Caco-2 (cell line): ENCODE data around the gene CDC14A. TPM values are rescaled to one million over a fixed set of nuclear protein-coding genes. Genes with fewer than 3 reads are reported as not detected.

Experiments used
- BruUV-seq: library from RNA; stranded (reverse); fragments of 400-500 nt; replicated peaks from 2 replicates; lab custom pipeline; 2021; lab: Mats Ljungman, UMichigan
- CTCF ChIA-PET: fragments of 300-600 bp; sonication (Branson Sonifier 250); formaldehyde crosslinking; loops from one replicate; lab custom pipeline; 2022; ENCODE audit warnings: antibody characterized with exemption; lab: Charles Lee
- POLR2A ChIA-PET: fragments of 300-600 bp; sonication (Branson Sonifier 250); formaldehyde crosslinking; loops from one replicate; lab custom pipeline; 2022; ENCODE audit warnings: antibody characterized with exemption; lab: Charles Lee
- DNase-seq, 2 experiments: peaks; one replicate each; pipeline versions ENCODE4 v3.0.0 to v3.0.0-alpha.2; 2020 to 2022
- H3K27me3 ChIP-seq: replicated peaks from 2 replicates; pipeline ENCODE4 v1.6.0; 2011; ENCODE audit warnings: low read length; ENCODE audit not compliant: control insufficient read depth, insufficient read depth
- H3K36me3 ChIP-seq: 2 replicates; pipeline ENCODE4 v1.5.1; 2011; ENCODE audit warnings: low read length; ENCODE audit not compliant: control insufficient read depth, insufficient read depth
- H3K4me1 ChIP-seq: fragments of 250-450 bp; sonication (Bioruptor Pico); 2 replicates; pipeline ENCODE4 v1.5.1; 2020; ENCODE audit warnings: mild to moderate bottlenecking
- H3K4me3 ChIP-seq: 2 replicates; pipeline ENCODE4 v1.5.1; 2011; ENCODE audit warnings: low read depth, mild to moderate bottlenecking, control low read depth, low read length
- H3K9me3 ChIP-seq: fragments of 250-450 bp; sonication (Bioruptor Pico); 2 replicates; pipeline ENCODE4 v1.5.1; 2020; ENCODE audit warnings: mild to moderate bottlenecking, moderate library complexity
- H3K27ac Mint-ChIP-seq: one replicate; pipeline ENCODE4 v1.8.0; 2022; ENCODE audit warnings: mixed read lengths; ENCODE audit not compliant: unreplicated experiment
- H3K27me3 Mint-ChIP-seq: one replicate; pipeline ENCODE4 v1.8.0; 2022; ENCODE audit warnings: mixed read lengths; ENCODE audit not compliant: insufficient read depth, unreplicated experiment
- H3K36me3 Mint-ChIP-seq: one replicate; pipeline ENCODE4 v1.8.0; 2022; ENCODE audit warnings: mild to moderate bottlenecking, mixed read lengths; ENCODE audit not compliant: insufficient read depth, unreplicated experiment
- H3K4me1 Mint-ChIP-seq: one replicate; pipeline ENCODE4 v1.8.0; 2022; ENCODE audit warnings: low read depth, mixed read lengths; ENCODE audit not compliant: unreplicated experiment
- H3K4me3 Mint-ChIP-seq: one replicate; pipeline ENCODE4 v1.8.0; 2022; ENCODE audit warnings: mild to moderate bottlenecking, moderate library complexity, mixed read lengths; ENCODE audit not compliant: unreplicated experiment
- H3K9me3 Mint-ChIP-seq: one replicate; pipeline ENCODE4 v1.8.0; 2022; ENCODE audit warnings: mixed read lengths; ENCODE audit not compliant: unreplicated experiment
- CTCF ChIP-seq, 2 experiments: fragments of 200-600 bp in 1 of 2; IDR thresholded peaks; 1 replicate in 1 of 2; 2 replicates in 1 of 2; pipeline versions ENCODE4 v1.5.1 to v1.8.0; 2011 to 2022; ENCODE audit warnings: antibody characterized with exemption in 1 of 2, control low read depth in 1 of 2, inconsistent platforms in 1 of 2, low read depth in 1 of 2, low read length in 1 of 2, mild to moderate bottlenecking in 1 of 2, moderate library complexity in 1 of 2; ENCODE audit not compliant: insufficient read depth in 1 of 2, severe bottlenecking in 1 of 2, unreplicated experiment in 1 of 2
- intact Hi-C: fragments of 100-400 bp; cut with micrococcal nuclease; formaldehyde crosslinking; loops from one replicate; pipeline ENCODE4 v1.10.0; 2022; ENCODE audit not compliant: unreplicated experiment
- total RNA-seq: library from RNA; stranded (reverse); gene quantifications from 2 replicates; pipeline ENCODE4 v1.2.3, GENCODE V29; 2022

CDC14A gene
- total RNA-seq, 1 experiment from 2014 or later = 7.3 TPM

- Mint-ChIP-seq H3K4me1 (peaks cover 15% of the 10 kb centered on the region), H3K9me3 (no peaks in the 10 kb centered on the region), H3K27me3 (no peaks in the 10 kb centered on the region), H3K4me3 (no peak overlapping the region), H3K36me3 (peaks cover 8% of the 10 kb centered on the region), H3K27ac (no peak overlapping the region)
- ChIA-PET POLR2A (no interaction called here), CTCF (no interaction called here)
- Histone ChIP-seq H3K27me3 (no peaks in the 10 kb centered on the region), H3K9me3 (no peaks in the 10 kb centered on the region), H3K4me3 (no peak overlapping the region), H3K4me1 (no peaks in the 10 kb centered on the region), H3K36me3 (no peaks in the 10 kb centered on the region)
- BruUV-seq = no TSS peak
- no peak for DNase-seq
- intact Hi-C loops = no loop called here
- TF ChIP-seq CTCF (IDR thresholded peaks at IDR 0.05; ENCODE audit: insufficient read depth in 1 of 2, low read depth in 1 of 2, low read length in 1 of 2, severe bottlenecking in 1 of 2, unreplicated experiment in 1 of 2) = no peak
These were observed 8.6 kb downstream of the CDC14A start for GRCh38 chr1:100360790-100361510.

- TF ChIP-seq CTCF (IDR thresholded peaks at IDR 0.05; ENCODE audit: insufficient read depth in 1 of 2, low read depth in 1 of 2, low read length in 1 of 2, severe bottlenecking in 1 of 2, unreplicated experiment in 1 of 2) = no peak
- Histone ChIP-seq H3K4me1 (no peaks in the 10 kb centered on the region), H3K36me3 (no peaks in the 10 kb centered on the region), H3K4me3 (no peak overlapping the region), H3K27me3 (no peaks in the 10 kb centered on the region), H3K9me3 (no peaks in the 10 kb centered on the region)
- peaks cover 14% of the 10 kb centered on the region for H3K4me1 Mint-ChIP-seq
- intact Hi-C loops = no loop called here
- H3K4me3 Mint-ChIP-seq = no peak overlapping the region
- H3K27ac Mint-ChIP-seq = no peak overlapping the region
- peaks cover 6% of the 10 kb centered on the region for H3K36me3 Mint-ChIP-seq
- no peaks in the 10 kb centered on the region for H3K9me3 Mint-ChIP-seq
- no peaks in the 10 kb centered on the region for H3K27me3 Mint-ChIP-seq
- CTCF ChIA-PET = no interaction called here
- BruUV-seq = no TSS peak
- POLR2A ChIA-PET = no interaction called here
- no peak for DNase-seq
These were observed 9.3 kb downstream of the CDC14A start for GRCh38 chr1:100361511-100362089.

- H3K36me3 Mint-ChIP-seq = no peaks in the 10 kb centered on the region
- POLR2A ChIA-PET = no interaction called here
- Histone ChIP-seq H3K27me3 (no peaks in the 10 kb centered on the region), H3K36me3 (no peaks in the 10 kb centered on the region), H3K4me3 (no peak overlapping the region), H3K4me1 (no peaks in the 10 kb centered on the region), H3K9me3 (no peaks in the 10 kb centered on the region)
- no peak for TF ChIP-seq CTCF (IDR thresholded peaks at IDR 0.05; ENCODE audit: insufficient read depth in 1 of 2, low read depth in 1 of 2, low read length in 1 of 2, severe bottlenecking in 1 of 2, unreplicated experiment in 1 of 2)
- intact Hi-C loops = no loop called here
- H3K4me3 Mint-ChIP-seq = no peak overlapping the region
- CTCF ChIA-PET = no interaction called here
- H3K4me1 Mint-ChIP-seq = peaks cover 8% of the 10 kb centered on the region
- H3K27ac Mint-ChIP-seq = no peak overlapping the region
- no peaks in the 10 kb centered on the region for H3K27me3 Mint-ChIP-seq
- BruUV-seq = no TSS peak
- no peaks in the 10 kb centered on the region for H3K9me3 Mint-ChIP-seq
- peak; percentile 13 to 60 for DNase-seq
These were observed 10.6 kb downstream of the CDC14A start for GRCh38 chr1:100362821-100363466.
